Activated CD8-positive, alpha-beta memory T cell treated with anti-CD3 and anti-CD28 coated beads for 24 hours (primary cell): ENCODE measurements around the gene ZNF540.
"Not testable (repeated sequence)": the region's sequence is repeated elsewhere in the genome, so short reads cannot be mapped to it uniquely, and the experiment has no call there.

ENCODE experiments used
- DNase-seq: peaks from one replicate; pipeline ENCODE4 v3.0.0-alpha.2; 2020

ZNF540 gene

DNA sequence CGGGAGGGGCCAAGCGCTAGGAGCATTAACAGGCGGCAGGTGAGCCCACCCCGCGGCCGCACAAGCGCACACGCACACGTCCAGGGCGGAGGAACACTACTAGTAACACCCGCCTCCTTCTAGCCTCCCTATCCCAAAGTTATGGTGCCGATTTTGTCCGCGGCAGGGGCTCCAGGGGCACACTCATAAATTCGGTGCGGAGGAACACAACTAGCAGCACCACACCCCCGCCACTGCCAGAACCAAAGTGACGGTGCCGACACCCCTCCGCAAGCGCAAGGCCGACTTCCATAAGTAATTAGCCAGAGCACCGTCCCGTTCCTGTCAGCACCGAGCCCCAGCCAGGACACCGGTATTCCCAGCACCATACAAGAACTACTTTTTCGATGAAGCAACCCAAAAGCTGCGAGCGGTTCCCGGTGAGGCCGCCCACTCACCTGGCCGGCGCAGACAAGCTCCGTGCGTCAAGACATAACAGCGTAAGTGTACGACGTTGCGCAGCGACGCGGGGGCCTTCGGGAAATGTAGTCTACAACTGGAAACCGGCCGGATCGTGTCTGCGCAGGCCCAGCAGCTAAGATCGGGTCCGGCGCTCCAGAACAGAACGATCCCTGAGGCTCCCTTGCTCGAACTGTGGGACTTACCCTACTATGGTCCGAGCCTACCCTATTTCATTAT is at the start of gene ZNF540, which contains the start of gene ZNF571:
ZNF540 (plus strand) TSS at position 573 of the 678 bp plus-strand sequence. CDS start 3,572 bp downstream, outside the sequence.
ZNF571 (minus strand) TSS at position 489 of the 678 bp plus-strand sequence. CDS start 8,116 bp downstream, outside the sequence.
- DNase-seq, result peak; percentile 94

DNA sequence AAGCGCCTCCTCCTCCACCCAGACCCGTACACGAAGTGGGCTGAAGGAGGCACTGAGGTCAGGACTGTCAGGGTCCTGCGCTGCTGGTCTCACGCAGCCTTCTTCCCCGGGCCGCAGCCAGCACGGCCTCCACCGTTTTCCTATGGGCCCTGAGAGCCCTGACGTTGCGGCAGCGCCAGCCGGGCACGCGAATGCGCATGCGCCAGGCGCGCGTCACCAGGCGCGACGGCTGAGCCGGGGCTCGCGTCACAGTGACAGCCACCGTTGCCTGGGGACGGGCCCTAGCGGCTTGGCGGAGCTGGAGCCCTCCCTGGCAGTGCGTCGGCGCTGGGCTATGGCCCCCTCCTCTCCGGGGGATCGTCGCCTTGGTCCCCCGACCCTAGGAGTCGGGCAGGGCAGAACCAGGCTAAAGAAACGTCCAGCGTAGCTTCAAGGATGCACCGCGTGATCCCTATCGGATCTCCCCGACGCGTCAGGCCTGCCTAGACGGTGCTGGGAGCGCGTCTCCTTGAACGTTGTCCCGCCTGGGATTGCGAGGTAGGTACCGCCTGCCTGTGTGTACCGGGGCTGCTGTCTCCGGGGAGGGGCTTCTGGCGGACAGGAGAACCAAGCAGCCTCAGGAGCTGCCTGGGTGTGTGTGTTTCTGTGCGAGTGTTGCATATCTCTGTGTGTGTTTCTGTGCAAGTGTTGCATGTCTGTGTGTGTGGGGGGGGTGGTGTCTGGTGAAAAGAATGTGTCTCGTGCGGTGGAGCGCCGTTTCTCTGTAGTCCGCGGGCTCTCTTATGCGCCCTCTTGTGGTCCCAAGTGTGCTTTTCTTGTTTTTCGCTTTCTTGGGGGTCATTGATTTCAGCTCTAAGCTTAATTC is 43.3 kb upstream of the ZNF540 start:
- peak; percentile 57 for DNase-seq

DNA sequence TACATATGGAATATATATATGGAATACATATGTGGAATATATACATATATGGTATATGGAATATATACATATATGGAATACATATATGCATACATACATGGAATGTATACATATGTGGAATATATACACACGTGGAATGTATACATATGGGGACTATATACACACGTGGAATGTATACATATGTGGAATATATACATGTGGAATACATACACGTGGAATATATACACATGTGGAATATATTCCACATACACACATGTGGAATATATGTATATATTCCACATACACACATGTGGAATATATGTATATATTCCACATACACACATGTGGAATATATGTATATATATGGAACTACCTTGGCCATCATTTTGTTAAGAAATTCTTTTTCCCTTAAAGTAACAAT is 31.2 kb upstream of the ZNF540 start:
- DNase-seq, result no peak

DNA sequence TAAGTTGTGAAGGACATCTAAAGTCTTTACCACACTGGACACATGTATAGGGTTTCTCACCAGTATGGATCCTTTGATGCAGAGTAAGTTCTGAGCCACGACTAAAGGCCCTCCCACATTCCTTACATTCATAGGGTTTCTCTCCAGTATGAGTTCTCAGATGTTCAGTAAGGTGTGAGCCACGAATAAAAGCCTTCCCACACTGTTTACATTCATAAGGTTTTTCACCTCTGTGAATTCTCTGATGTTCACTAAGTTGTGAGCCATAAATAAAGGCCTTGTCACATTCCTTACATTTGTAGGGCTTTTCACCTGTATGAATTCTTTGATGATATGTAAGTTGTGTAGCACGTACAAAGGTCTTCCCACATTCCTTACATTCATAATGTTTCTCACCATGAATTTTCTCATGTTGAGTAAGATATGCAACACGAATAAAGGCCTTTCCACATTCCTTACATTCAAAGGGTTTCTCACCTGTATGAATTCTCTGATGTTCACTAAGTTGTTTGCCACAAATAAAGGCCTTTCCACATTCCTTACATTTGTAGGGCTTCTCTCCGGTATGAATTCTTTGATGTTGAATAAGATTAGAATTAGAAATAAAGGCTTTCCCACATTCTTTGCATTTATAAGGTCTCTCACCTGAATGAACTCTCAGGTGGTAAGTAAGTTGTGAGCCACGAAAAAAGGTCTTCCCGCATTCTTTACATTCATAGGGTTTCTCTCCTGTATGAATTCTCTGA is 29.9 kb upstream of the ZNF540 start:
- no peak for DNase-seq

DNA sequence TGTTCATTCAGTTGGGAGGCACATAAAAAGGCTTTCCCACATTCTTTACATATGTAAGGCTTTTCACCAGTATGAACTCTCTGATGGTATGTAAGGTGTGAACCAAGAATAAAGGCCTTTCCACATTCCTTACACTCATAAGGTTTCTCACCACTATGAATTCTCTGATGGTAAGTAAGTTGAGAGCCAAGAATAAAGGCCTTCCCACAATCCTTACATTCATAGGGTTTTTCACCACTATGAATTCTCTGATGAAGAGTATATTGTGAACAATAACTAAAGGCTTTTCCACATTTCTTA is 29.4 kb upstream of the ZNF540 start:
- no peak for DNase-seq

DNA sequence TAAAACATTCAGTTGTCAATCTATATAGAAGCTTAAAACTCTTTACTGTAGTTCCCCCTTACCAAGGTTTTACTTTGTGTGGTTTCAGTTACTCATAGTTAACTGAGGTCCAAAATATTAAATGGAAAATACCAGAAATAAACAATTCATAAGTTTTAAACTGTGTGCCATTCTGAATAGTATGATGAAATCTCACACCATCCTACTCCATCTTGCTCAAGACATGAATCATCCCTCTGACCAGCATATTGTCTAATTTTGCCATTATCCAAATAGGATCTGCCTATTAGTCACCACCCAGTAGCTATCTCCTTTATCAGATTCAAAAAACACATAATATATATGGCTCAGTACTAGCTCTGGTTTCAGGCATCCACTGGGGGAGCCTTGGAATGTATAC is 22.5 kb upstream of the ZNF540 start:
- DNase-seq, result no peak

DNA sequence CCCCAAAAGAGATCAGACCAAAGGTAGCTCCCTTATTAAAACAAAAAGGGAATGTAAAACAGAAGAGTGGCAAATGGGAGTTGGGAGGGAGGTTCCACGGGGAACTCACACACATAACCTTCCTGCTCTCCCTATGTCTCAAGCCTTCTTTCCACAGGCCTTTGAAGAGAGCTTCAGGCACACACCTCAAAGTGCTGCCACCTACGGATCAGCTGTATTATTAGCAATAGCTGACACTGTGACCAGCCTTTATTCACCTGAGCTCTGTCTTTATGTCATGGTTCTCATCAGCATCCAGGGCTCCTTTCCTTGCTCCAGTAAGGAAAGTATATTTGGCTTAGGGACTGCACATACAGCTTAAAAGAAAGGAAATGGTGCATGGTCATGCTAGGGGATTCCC is 11.3 kb upstream of the ZNF540 start:
- no peak for DNase-seq

DNA sequence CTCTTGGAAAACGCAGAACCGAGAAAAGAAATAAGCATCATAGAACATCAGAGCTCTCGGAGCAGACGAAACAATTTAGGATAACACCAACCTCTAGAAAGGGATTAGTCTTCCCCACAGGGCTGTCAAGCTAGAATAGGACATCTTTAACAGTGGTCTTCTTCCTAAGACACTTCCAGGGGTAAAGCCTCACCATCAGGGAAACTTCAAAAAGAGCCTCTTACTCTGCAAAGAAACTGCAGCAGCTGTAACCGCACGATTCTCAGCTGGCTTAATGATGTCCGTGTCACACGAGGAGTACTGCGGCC is 726 bp upstream of the ZNF540 start:
- DNase-seq, result no peak

DNA sequence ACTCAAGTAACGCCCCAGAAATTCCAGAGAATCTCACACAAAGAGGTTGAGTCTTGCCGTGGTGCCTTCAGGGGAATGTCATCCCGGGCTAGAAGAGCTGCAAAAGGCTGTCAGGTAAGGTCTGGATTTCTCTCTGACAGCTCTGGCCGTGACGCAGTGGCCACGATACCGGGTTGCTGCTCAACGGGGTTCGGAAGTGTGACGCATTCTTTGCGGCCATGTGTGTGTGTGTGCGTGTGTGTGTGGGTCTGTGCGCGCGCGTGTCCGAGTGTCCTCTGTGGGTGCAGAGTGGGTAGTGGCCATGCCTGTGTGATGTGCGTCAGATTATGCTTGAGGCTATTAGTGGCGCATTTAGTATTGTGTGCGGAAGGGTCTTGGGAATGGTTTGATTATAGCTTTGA is 306 bp downstream of the ZNF540 start:
- DNase-seq, result no peak

DNA sequence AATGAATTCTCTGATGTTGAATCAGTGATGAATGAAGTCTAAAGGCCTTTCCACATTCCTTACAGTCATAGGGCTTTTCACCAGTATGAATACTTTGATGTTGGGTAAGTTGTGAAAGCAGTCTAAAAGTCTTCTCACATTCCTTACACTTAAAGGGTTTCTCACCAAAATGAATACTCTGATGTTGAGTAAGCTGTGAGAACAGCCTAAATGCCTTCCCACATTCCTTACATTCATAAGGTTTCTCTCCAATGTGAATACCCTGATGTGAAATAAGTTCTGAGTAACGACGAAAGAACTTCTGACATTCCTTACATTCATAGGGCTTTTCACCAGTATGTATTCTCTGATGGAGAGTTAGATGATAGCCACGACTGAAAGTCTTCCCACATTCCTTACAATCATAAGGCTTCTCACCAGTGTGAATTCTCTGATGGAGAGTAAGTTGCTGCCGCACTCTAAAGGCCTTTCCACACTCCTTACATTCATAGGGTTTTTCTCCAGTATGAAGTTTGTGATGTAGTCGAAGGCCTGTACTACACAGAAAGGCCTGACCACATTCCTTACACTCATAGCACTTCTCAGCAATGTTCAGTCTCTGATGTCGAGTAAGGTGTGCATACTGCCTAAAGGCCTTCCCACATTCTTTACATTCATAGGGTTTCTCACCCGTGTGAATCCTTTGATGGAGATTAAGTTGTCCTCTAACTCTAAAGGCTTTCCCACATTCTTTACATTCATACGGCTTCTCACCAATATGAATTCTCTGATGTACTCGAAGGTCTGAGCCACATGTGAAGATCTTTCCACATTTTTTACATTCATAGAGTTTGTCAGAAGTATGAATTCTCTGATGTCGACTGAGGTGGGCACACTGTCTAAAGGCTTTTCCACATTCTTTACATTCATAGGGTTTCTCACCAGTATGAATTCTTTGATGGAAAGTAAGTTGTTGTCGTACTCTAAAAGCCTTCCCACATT is 40.7 kb downstream of the ZNF540 start:
- DNase-seq, result no peak

DNA sequence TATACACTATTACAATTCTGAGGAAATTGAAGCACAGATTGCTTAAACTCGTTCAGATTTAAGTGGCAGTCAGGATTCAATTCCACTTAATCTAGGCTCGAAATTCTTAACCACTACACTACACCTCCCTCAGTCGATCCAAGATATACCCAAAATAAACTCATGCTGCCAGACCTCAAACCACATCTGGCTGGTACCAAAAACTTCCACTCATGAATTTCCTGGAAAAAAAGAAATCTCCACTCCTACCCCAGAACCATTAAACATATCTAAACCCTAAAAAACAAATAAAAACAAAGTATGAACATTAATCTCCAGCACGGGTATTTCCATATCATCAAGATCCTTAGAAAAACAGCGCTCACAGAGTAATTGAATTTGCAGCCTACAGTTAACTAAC is 59.4 kb downstream of the ZNF540 start:
- DNase-seq, result no peak

DNA sequence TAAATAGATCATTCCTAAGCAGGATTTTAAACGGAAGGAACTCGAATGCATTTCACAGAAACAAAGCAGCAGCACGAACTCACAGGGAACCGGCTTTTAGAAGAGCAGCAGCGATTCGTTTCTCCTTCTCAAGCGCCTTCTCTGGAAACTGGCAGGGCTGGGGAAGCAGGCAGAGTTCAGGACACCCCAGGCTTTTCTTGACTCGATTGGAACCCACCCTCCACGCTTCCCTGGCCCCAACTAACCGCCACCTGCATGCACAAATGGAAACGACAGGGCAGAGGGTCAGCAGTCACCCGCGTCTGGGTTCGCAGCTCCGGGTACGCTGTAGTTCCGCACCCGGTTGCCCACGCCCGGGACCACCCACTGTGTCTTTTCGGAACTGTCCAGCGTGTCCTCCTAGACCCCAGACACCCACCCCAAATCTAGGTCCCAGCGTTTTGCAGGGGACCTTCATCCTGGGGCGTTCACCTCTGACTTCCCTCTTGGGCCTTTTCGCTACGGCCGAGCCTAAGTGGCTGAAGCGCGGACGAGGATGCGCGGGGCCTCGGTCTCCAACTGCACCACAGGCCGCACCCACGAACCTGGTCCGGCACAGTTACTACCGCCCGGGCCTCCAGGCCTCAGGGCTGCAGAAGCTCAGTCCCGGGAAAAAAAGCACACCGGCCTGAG is 60.1 kb downstream of the ZNF540 start:
- DNase-seq, result no peak

DNA sequence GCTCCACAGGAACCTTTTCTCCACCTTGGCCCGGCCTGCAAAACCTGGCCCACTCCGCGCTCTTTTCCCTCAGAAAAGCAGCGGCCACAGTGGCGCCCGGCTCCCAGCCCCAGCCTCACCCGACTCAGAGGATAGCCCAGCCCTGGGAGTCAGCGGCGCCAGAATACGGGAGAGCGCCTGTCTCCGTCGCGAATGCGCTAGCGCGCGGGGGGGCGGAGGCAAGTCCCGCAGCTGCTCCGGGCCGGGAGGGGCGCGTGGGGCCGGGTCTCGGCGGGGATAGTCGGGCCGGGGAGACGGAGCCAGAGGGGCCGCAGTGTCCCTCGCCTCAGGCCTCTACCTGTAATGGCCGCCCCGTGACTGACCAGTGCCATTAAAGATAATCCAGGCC is 60.6 kb downstream of the ZNF540 start, which contains the start of gene ZFP30:
ZFP30 (minus strand) TSS at position 165 of the 388 bp plus-strand sequence. CDS start 7,643 bp downstream, outside the sequence.
- peak; percentile 89 for DNase-seq

DNA sequence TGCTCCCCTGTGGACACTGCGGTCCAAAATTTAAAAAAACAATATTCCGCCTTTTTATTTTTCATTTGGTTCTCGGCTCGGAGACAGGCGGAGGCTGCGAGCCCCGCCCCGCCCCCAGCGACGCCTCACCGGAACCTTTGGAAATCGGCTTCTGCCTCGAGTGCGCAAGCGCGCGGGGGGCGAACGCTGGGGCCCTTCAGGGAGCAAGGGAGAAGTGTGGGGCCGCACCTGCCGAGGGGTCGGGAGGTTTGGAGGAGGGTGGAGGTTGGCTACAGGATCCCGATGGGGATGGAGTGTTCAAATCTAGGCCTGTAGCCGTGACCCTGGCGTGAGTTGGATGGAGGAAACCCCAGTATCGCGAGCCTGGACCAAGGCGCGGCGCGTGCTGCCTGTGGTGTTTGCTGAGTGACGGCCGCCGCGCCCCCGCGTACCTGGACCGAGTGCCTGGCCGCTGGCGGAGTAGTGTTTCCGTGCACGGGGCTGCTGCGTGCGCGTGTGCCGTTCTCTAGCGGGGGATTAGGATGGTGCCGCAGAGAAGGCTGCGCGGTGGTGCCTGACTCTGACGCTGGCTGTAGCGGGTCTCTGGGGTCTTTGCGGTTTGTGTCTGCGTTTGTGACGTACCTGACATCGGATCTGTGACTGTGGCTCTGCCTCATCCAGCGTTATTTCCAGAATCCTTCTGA is 61.2 kb downstream of the ZNF540 start:
- DNase-seq, result peak; percentile 92

DNA sequence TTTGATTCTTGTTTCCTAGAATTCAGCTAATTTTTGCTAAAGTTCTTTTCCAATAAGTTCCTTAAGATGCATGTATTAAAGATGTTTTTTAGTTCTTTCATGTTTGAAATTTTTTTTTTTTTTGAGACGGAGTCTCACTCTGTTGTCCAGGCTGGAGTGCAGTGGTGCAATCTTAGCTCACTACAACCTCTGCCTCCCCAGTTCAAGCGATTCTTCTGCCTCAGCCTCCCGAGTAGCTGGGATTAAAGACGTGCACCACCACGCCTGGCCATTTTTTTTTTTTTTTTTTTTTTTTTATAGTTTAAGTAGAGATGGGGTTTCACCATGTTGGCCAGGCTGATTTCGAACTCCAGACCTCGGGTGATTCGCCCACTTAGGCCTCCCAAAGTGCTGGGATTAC is 62.5 kb downstream of the ZNF540 start:
- not testable (repeated sequence) for DNase-seq
